H1 (cell line): ENCODE results near the gene YY1AP1. TPM values are rescaled to one million over a fixed set of nuclear protein-coding genes. Genes with fewer than 3 reads are reported as not detected.

Experiments used
- CTCF ChIA-PET: fragments of 300-600 bp; sonication (Branson Sonifier 250); formaldehyde crosslinking; loops from one replicate; lab custom pipeline; 2021; ENCODE audit not compliant: partially characterized antibody; lab: Charles Lee
- POLR2A ChIA-PET: fragments of 300-600 bp; sonication (Branson Sonifier 250); formaldehyde crosslinking; loops from one replicate; lab custom pipeline; 2021; ENCODE audit warnings: inconsistent platforms; ENCODE audit not compliant: partially characterized antibody; lab: Charles Lee
- DNase-seq, 2 experiments: peaks; one replicate each; pipeline versions ENCODE4 v3.0.0 to v3.0.0-alpha.2; 2010 to 2022; ENCODE audit warnings: low spot score in 2 of 2, low read depth in 1 of 2, mixed read lengths in 1 of 2
- FAIRE-seq: peaks from 2 replicates; lab custom pipeline; 2011; peaks lifted over from hg19 to GRCh38; lab: Jason Lieb, UNC
- H2AFZ ChIP-seq: 2 replicates; pipeline ENCODE4 v1.8.1; 2012; ENCODE audit warnings: low read length, inconsistent platforms
- H2AK5ac ChIP-seq: 2 replicates; pipeline ENCODE4 v1.6.1; 2013; ENCODE audit warnings: low read depth, low read length
- H2BK120ac ChIP-seq: replicated peaks from 2 replicates; pipeline ENCODE3; 2013; ENCODE audit warnings: low read depth, low read length, inconsistent platforms
- H2BK12ac ChIP-seq: 2 replicates; pipeline ENCODE4 v1.6.1; 2013; ENCODE audit warnings: low read depth, low read length
- H2BK15ac ChIP-seq: 2 replicates; pipeline ENCODE4 v1.6.1; 2013; ENCODE audit warnings: low read length
- H2BK20ac ChIP-seq: 2 replicates; pipeline ENCODE4 v1.6.1; 2013; ENCODE audit warnings: low read length
- H2BK5ac ChIP-seq: 2 replicates; pipeline ENCODE4 v1.6.1; 2013; ENCODE audit warnings: low read depth, low read length
- H3K14ac ChIP-seq: 2 replicates; pipeline ENCODE4 v1.6.1; 2013; ENCODE audit warnings: inconsistent platforms; ENCODE audit not compliant: insufficient read length
- H3K18ac ChIP-seq: 2 replicates; pipeline ENCODE4 v1.6.1; 2013; ENCODE audit warnings: low read length; ENCODE audit errors: extremely low read depth
- H3K23ac ChIP-seq: 2 replicates; pipeline ENCODE4 v1.6.1; 2013; ENCODE audit warnings: inconsistent platforms; ENCODE audit not compliant: insufficient read length
- H3K23me2 ChIP-seq: 2 replicates; pipeline ENCODE4 v1.6.1; 2013; ENCODE audit warnings: low read depth, low read length
- H3K27ac ChIP-seq: 2 replicates; pipeline ENCODE4 v1.6.1; 2011; ENCODE audit warnings: low read depth, low read length, inconsistent platforms
- H3K27me3 ChIP-seq, 4 experiments: replicated peaks in 1 of 4; 1 replicate in 1 of 4; 2 replicates in 3 of 4; pipeline versions ENCODE4 v1.6.1 to v1.8.1; 2011 to 2013; ENCODE audit warnings: low read length in 3 of 4, mild to moderate bottlenecking in 3 of 4, inconsistent platforms in 2 of 4, mixed read lengths in 2 of 4, moderate library complexity in 1 of 4; ENCODE audit not compliant: control insufficient read depth in 3 of 4, insufficient read depth in 3 of 4; ENCODE audit errors: extremely low read depth in 1 of 4
- H3K36me3 ChIP-seq, 4 experiments: 2 replicates each; pipeline versions ENCODE4 v1.6.1 to v1.8.1; 2011 to 2013; ENCODE audit warnings: mild to moderate bottlenecking in 4 of 4, low read length in 3 of 4, moderate library complexity in 2 of 4, control low read depth in 1 of 4, inconsistent platforms in 1 of 4; ENCODE audit not compliant: insufficient read depth in 4 of 4, control insufficient read depth in 2 of 4
- H3K4ac ChIP-seq: replicated peaks from 2 replicates; pipeline ENCODE3; 2013; ENCODE audit warnings: low read length, low read depth, mixed read lengths, inconsistent platforms; ENCODE audit not compliant: insufficient read length
- H3K4me1 ChIP-seq, 4 experiments: replicated peaks in 1 of 4; 1 replicate in 1 of 4; 2 replicates in 3 of 4; pipeline versions ENCODE4 v1.6.1 to v1.8.1; 2011 to 2013; ENCODE audit warnings: low read length in 3 of 4, inconsistent platforms in 2 of 4, mixed read lengths in 1 of 4; ENCODE audit not compliant: insufficient read depth in 4 of 4, control insufficient read depth in 3 of 4
- H3K4me2 ChIP-seq, 2 experiments: 2 replicates each; pipeline versions ENCODE4 v1.6.1 to v1.8.1; 2011 to 2013; ENCODE audit warnings: low read depth in 2 of 2, low read length in 2 of 2, control low read depth in 1 of 2, inconsistent platforms in 1 of 2, mild to moderate bottlenecking in 1 of 2; ENCODE audit not compliant: insufficient read depth in 1 of 2
- H3K4me3 ChIP-seq, 4 experiments: fragments of 200-600, 300-600 bp in 1 of 4; sonication (generic), shearing (Covaris generic), sonication (Bioruptor Twin) in 1 of 4; 2 replicates each; pipeline versions ENCODE4 v1.5.1 to v1.8.1; 2011 to 2016; ENCODE audit warnings: low read length in 4 of 4, low read depth in 3 of 4, control low read depth in 2 of 4, inconsistent platforms in 2 of 4, mild to moderate bottlenecking in 2 of 4, mixed read lengths in 1 of 4, moderate library complexity in 1 of 4; ENCODE audit not compliant: insufficient read depth in 2 of 4; ENCODE audit errors: extremely low read depth in 1 of 4
- H3K56ac ChIP-seq: replicated peaks from 2 replicates; pipeline ENCODE3; 2013; ENCODE audit warnings: low read depth, mild to moderate bottlenecking, mixed read lengths, low read length, inconsistent platforms; ENCODE audit not compliant: insufficient read length
- H3K79me1 ChIP-seq: 2 replicates; pipeline ENCODE4 v1.6.1; 2013; ENCODE audit warnings: low read depth, low read length, control low read depth
- H3K79me2 ChIP-seq, 2 experiments: 2 replicates each; pipeline versions ENCODE4 v1.6.1 to v1.8.1; 2012 to 2013; ENCODE audit warnings: low read length in 2 of 2, mild to moderate bottlenecking in 2 of 2, inconsistent platforms in 1 of 2; ENCODE audit not compliant: insufficient read depth in 2 of 2, control insufficient read depth in 1 of 2
- H3K9ac ChIP-seq, 4 experiments: replicated peaks in 1 of 4; 1 replicate in 1 of 4; 2 replicates in 3 of 4; pipeline versions ENCODE4 v1.6.1 to v1.8.1; 2011 to 2013; ENCODE audit warnings: low read depth in 3 of 4, low read length in 3 of 4, control low read depth in 2 of 4, mild to moderate bottlenecking in 2 of 4, moderate library complexity in 2 of 4, inconsistent platforms in 1 of 4; ENCODE audit errors: extremely low read depth in 1 of 4
- H3K9me3 ChIP-seq, 2 experiments: 2 replicates each; pipeline versions ENCODE4 v1.6.1 to v1.8.1; 2012 to 2013; ENCODE audit warnings: mild to moderate bottlenecking in 2 of 2, moderate library complexity in 2 of 2, control low read depth in 1 of 2, inconsistent platforms in 1 of 2, low read depth in 1 of 2, low read length in 1 of 2, mixed read lengths in 1 of 2; ENCODE audit not compliant: insufficient read depth in 2 of 2
- H4K20me1 ChIP-seq, 2 experiments: replicated peaks in 1 of 2; 2 replicates each; pipeline versions ENCODE3 to v1.8.1; 2011 to 2013; ENCODE audit warnings: inconsistent platforms in 2 of 2, low read length in 2 of 2, mild to moderate bottlenecking in 1 of 2; ENCODE audit not compliant: insufficient read depth in 2 of 2, control insufficient read depth in 1 of 2
- H4K5ac ChIP-seq: 2 replicates; pipeline ENCODE4 v1.6.1; 2013; ENCODE audit warnings: low read length, low read depth, mixed read lengths, inconsistent platforms; ENCODE audit not compliant: insufficient read length
- H4K8ac ChIP-seq: 2 replicates; pipeline ENCODE4 v1.8.0; 2013; ENCODE audit warnings: mild to moderate bottlenecking, moderate library complexity, low read length, inconsistent platforms; ENCODE audit not compliant: insufficient read depth; ENCODE audit errors: extremely low read depth
- H4K91ac ChIP-seq: replicated peaks from 2 replicates; pipeline ENCODE3; 2013; ENCODE audit warnings: low read length, mixed read lengths, inconsistent platforms; ENCODE audit not compliant: insufficient read length
- EGR1 ChIP-seq: IDR thresholded peaks from 2 replicates; pipeline ENCODE4 v1.6.1; 2011; ENCODE audit warnings: low read depth, low read length, borderline replicate concordance
- EP300 ChIP-seq, 2 experiments: IDR thresholded peaks; 1 replicate in 1 of 2; 2 replicates in 1 of 2; pipeline ENCODE4 v1.6.1; 2011 to 2012; ENCODE audit warnings: low read depth in 2 of 2, low read length in 2 of 2, mild to moderate bottlenecking in 2 of 2, borderline replicate concordance in 1 of 2, inconsistent platforms in 1 of 2, moderate library complexity in 1 of 2
- NRF1 ChIP-seq: IDR thresholded peaks from 2 replicates; pipeline ENCODE4 v1.6.1; 2011; ENCODE audit warnings: mild to moderate bottlenecking, low read depth, low read length, improper control_type of control experiment
- TAF7 ChIP-seq: optimal IDR thresholded peaks from 2 replicates; pipeline ENCODE3; 2011; ENCODE audit warnings: low read depth, mild to moderate bottlenecking, inconsistent platforms, low read length, moderate library complexity, borderline replicate concordance
- polyA plus RNA-seq, 7 experiments: library from polyadenylated mRNA; depleted of rRNA in 3 of 7; stranded (reverse) in 5 of 7; unstranded in 2 of 7; fragments of >200 nt in 5 of 7; fragments of 200-250 nt in 2 of 7; gene quantifications; 1 replicate in 5 of 7; 2 replicates in 1 of 7; 4 replicates in 1 of 7; pipeline versions ENCODE4 v1.2.1 to v1.2.3, GENCODE V29; 2011 to 2013; ENCODE audit warnings: missing spikeins in 2 of 7, mixed read lengths in 2 of 7
- total RNA-seq: library from RNA; stranded (reverse); fragmentation: NEBNext Ultra II Directional; extraction: Animal tissue kit (Norgen Biotek cat#: 25700); gene quantifications from 2 replicates; pipeline ENCODE4 v1.2.1, GENCODE V29; 2021

YY1AP1 gene
- total and polyA plus RNA-seq, 2 of the 8 experiments (the other 6 are each of a cell fraction or from before 2014, with no cell fraction given) = 44.2 to 48.6 TPM

GRCh38 chr1:155640367-155640766 is 48.2 kb downstream of the YY1AP1 start:
- Histone ChIP-seq H2AK5ac (no peak overlapping the region), H3K4me1 (peaks cover 0 to 4% (median 3%) of the 10 kb centered on the region in 4 experiments; a peak in 2 of 7 replicates), H3K56ac (no peak overlapping the region), H2AFZ (no peak overlapping the region), H3K79me1 (no peaks in the 10 kb centered on the region), H4K20me1 (no peaks in the 10 kb centered on the region), H4K8ac (no peak overlapping the region), H2BK20ac (no peak overlapping the region), H3K79me2 (no peaks in the 10 kb centered on the region), H3K9me3 (peaks cover 20 to 23% of the 10 kb centered on the region in 2 experiments), H3K18ac (no peak overlapping the region), H2BK5ac (no peak overlapping the region), H2BK12ac (no peak overlapping the region), H3K36me3 (no peaks in the 10 kb centered on the region), H3K27me3 (no peaks in the 10 kb centered on the region), H3K27ac (no peak overlapping the region), H4K91ac (no peak overlapping the region), H4K5ac (no peak overlapping the region), H3K14ac (no peak overlapping the region), H2BK15ac (no peak overlapping the region), H3K4ac (no peak overlapping the region), H3K23ac (no peak overlapping the region), H3K4me3 (no peak overlapping the region), H2BK120ac (no peak overlapping the region), H3K9ac (no peak overlapping the region), H3K4me2 (no peak overlapping the region), H3K23me2 (no peaks in the 10 kb centered on the region)
- POLR2A ChIA-PET = no interaction called here
- no peak for DNase-seq
- CTCF ChIA-PET = interaction anchor here (1.1 kb wide), 1 partner anchor 45 kb away, joined by 3 read pairs; no protein-coding TSS in a partner anchor
- no peak for FAIRE-seq
- TF ChIP-seq TAF7 (no peak), EGR1 (no peak), NRF1 (no peak), EP300 (IDR thresholded peaks at IDR 0.05; ENCODE audit: borderline replicate concordance in 1 of 2, low read depth in 2 of 2, low read length in 2 of 2) (no peak)
